H9 (cell line): Measurements from ENCODE around the gene SOHLH1. TPM values are rescaled to one million over a fixed set of nuclear protein-coding genes. Genes with fewer than 3 reads are reported as not detected.

Source experiments
- DNase-seq: peaks from one replicate; pipeline ENCODE4 v3.0.0-alpha.2; 2017
- H2AFZ ChIP-seq: one replicate; pipeline ENCODE4 v1.6.1; 2013; ENCODE audit warnings: mild to moderate bottlenecking, low read length, control low read depth, moderate library complexity
- H2AK5ac ChIP-seq: 2 replicates; pipeline ENCODE4 v1.6.1; 2013; ENCODE audit warnings: low read length, control low read depth, mixed read lengths; ENCODE audit not compliant: insufficient read length
- H2BK120ac ChIP-seq: one replicate; pipeline ENCODE4 v1.6.1; 2013; ENCODE audit warnings: low read depth, mild to moderate bottlenecking, low read length, control low read depth, inconsistent platforms; ENCODE audit not compliant: poor library complexity, severe bottlenecking
- H2BK12ac ChIP-seq: 2 replicates; pipeline ENCODE4 v1.6.1; 2013; ENCODE audit warnings: low read length, control low read depth, mixed read lengths, low read depth; ENCODE audit not compliant: insufficient read length
- H2BK15ac ChIP-seq: 2 replicates; pipeline ENCODE4 v1.6.1; 2013; ENCODE audit warnings: low read depth, low read length, control low read depth
- H2BK20ac ChIP-seq: one replicate; pipeline ENCODE4 v1.6.1; 2013; ENCODE audit warnings: low read depth, mild to moderate bottlenecking, low read length, control low read depth, inconsistent platforms; ENCODE audit not compliant: poor library complexity, severe bottlenecking
- H2BK5ac ChIP-seq: 2 replicates; pipeline ENCODE4 v1.6.1; 2013; ENCODE audit warnings: low read length, control low read depth, mixed read lengths; ENCODE audit not compliant: insufficient read length
- H3K14ac ChIP-seq: 2 replicates; pipeline ENCODE4 v1.6.1; 2013; ENCODE audit warnings: low read length, control low read depth; ENCODE audit not compliant: insufficient read depth
- H3K18ac ChIP-seq: 2 replicates; pipeline ENCODE4 v1.6.1; 2013; ENCODE audit warnings: low read depth, mild to moderate bottlenecking, mixed read lengths, low read length, control low read depth; ENCODE audit not compliant: insufficient read length
- H3K23ac ChIP-seq: 2 replicates; pipeline ENCODE4 v1.6.1; 2013; ENCODE audit warnings: low read length, control low read depth, mixed read lengths, low read depth; ENCODE audit not compliant: insufficient read length
- H3K23me2 ChIP-seq: 2 replicates; pipeline ENCODE4 v1.6.1; 2013; ENCODE audit warnings: low read depth, mild to moderate bottlenecking, mixed read lengths, low read length, control low read depth; ENCODE audit not compliant: insufficient read length, poor library complexity, severe bottlenecking
- H3K27ac ChIP-seq: 2 replicates; pipeline ENCODE4 v1.5.1; 2013; ENCODE audit warnings: low read length, control low read depth, mixed read lengths, low read depth; ENCODE audit not compliant: insufficient read length
- H3K27me3 ChIP-seq: 2 replicates; pipeline ENCODE4 v1.6.1; 2013; ENCODE audit warnings: low read length, control low read depth, inconsistent platforms; ENCODE audit not compliant: insufficient read depth
- H3K4ac ChIP-seq: 2 replicates; pipeline ENCODE4 v1.6.1; 2013; ENCODE audit warnings: low read depth, mild to moderate bottlenecking, control low read depth, inconsistent platforms, low read length, moderate library complexity
- H3K4me1 ChIP-seq: 2 replicates; pipeline ENCODE4 v1.6.1; 2013; ENCODE audit warnings: low read length, control low read depth, inconsistent platforms; ENCODE audit not compliant: insufficient read depth
- H3K4me2 ChIP-seq: 2 replicates; pipeline ENCODE4 v1.6.1; 2013; ENCODE audit warnings: low read length, control low read depth, mixed read lengths; ENCODE audit not compliant: insufficient read length, insufficient read depth
- H3K56ac ChIP-seq: 2 replicates; pipeline ENCODE4 v1.6.1; 2013; ENCODE audit warnings: low read depth, mild to moderate bottlenecking, mixed read lengths, low read length, control low read depth; ENCODE audit not compliant: insufficient read length
- H3K79me1 ChIP-seq: 2 replicates; pipeline ENCODE4 v1.6.1; 2013; ENCODE audit warnings: low read depth, mild to moderate bottlenecking, moderate library complexity, low read length, control low read depth, inconsistent platforms; ENCODE audit not compliant: insufficient read depth, poor library complexity, severe bottlenecking
- H3K79me2 ChIP-seq: 2 replicates; pipeline ENCODE4 v1.6.1; 2013; ENCODE audit warnings: low read length, control low read depth, inconsistent platforms; ENCODE audit not compliant: insufficient read depth
- H3K9ac ChIP-seq: 2 replicates; pipeline ENCODE4 v1.6.1; 2013; ENCODE audit warnings: low read length, control low read depth, mixed read lengths; ENCODE audit not compliant: insufficient read length; ENCODE audit errors: extremely low read depth
- H3K9me3 ChIP-seq: one replicate; pipeline ENCODE4 v1.6.1; 2013; ENCODE audit warnings: low read depth, low read length, inconsistent platforms; ENCODE audit not compliant: control insufficient read depth
- H3T11ph ChIP-seq: one replicate; pipeline ENCODE4 v1.6.1; 2013; ENCODE audit warnings: mild to moderate bottlenecking, low read length, control low read depth, inconsistent platforms
- H4K20me1 ChIP-seq: one replicate; pipeline ENCODE4 v1.6.1; 2013; ENCODE audit not compliant: control insufficient read depth, insufficient read length, insufficient read depth
- H4K5ac ChIP-seq: 2 replicates; pipeline ENCODE4 v1.6.1; 2013; ENCODE audit warnings: low read depth, mild to moderate bottlenecking, mixed read lengths, low read length, control low read depth; ENCODE audit not compliant: insufficient read length
- H4K8ac ChIP-seq: replicated peaks from 2 replicates; pipeline ENCODE4 v1.6.1; 2013; ENCODE audit warnings: low read length, control low read depth, mixed read lengths, low read depth; ENCODE audit not compliant: insufficient read length
- H4K91ac ChIP-seq: 2 replicates; pipeline ENCODE4 v1.6.1; 2013; ENCODE audit warnings: low read depth, mild to moderate bottlenecking, moderate library complexity, mixed read lengths, low read length, control low read depth; ENCODE audit not compliant: insufficient read length
- H3K27ac Mint-ChIP-seq, 3 experiments: 2 replicates in 2 of 3; 3 replicates in 1 of 3; pipeline ENCODE4 v1.8.0; 2020 to 2021; ENCODE audit warnings: mixed read lengths in 3 of 3, mild to moderate bottlenecking in 1 of 3, moderate library complexity in 1 of 3
- H3K27me3 Mint-ChIP-seq: 2 replicates; pipeline ENCODE4 v1.8.0; 2021; ENCODE audit warnings: low read depth, mild to moderate bottlenecking, moderate library complexity, mixed read lengths
- H3K36me3 Mint-ChIP-seq, 3 experiments: 2 replicates in 2 of 3; 3 replicates in 1 of 3; pipeline ENCODE4 v1.8.0; 2020 to 2021; ENCODE audit warnings: low read depth in 3 of 3, mixed read lengths in 3 of 3; ENCODE audit not compliant: insufficient read depth in 1 of 3
- H3K4me1 Mint-ChIP-seq, 2 experiments: 2 replicates each; pipeline ENCODE4 v1.8.0; 2020; ENCODE audit warnings: mixed read lengths in 2 of 2
- H3K4me3 Mint-ChIP-seq, 2 experiments: 2 replicates in 1 of 2; 3 replicates in 1 of 2; pipeline ENCODE4 v1.8.0; 2020 to 2021; ENCODE audit warnings: mild to moderate bottlenecking in 2 of 2, mixed read lengths in 2 of 2, moderate library complexity in 1 of 2
- H3K9me3 Mint-ChIP-seq, 2 experiments: 2 replicates in 1 of 2; 3 replicates in 1 of 2; pipeline ENCODE4 v1.8.0; 2020; ENCODE audit warnings: mild to moderate bottlenecking in 2 of 2, mixed read lengths in 2 of 2, moderate library complexity in 1 of 2
- CTCF ChIP-seq: fragments of 200-600 bp; sonication (generic); conservative IDR thresholded peaks from 3 replicates; pipeline ENCODE4 v1.8.0; 2021; ENCODE audit warnings: antibody characterized with exemption, mild to moderate bottlenecking
- WGBS: extraction: QIAGEN DNeasy Blood & Tissue Kit; methylation state at CpG from one replicate; pipeline ENCODE4 v1.1.7; 2013; ENCODE audit warnings: missing lambda C conversion rate, low lambda C conversion rate, mixed read lengths; ENCODE audit not compliant: insufficient read length; ENCODE audit errors: extremely low coverage; 5-methylcytosine and 5-hydroxymethylcytosine counted together
- total RNA-seq: library from RNA; stranded (reverse); gene quantifications from 2 replicates; pipeline ENCODE4 v1.2.1, GENCODE V29; 2021

The SOHLH1 gene
- total RNA-seq, 1 experiment from 2014 or later = not detected

- no peak for DNase-seq
Observed at GRCh38 chr9:135736272-135736978, 37.1 kb upstream of the SOHLH1 start.

More at GRCh38 chr9:135736272-135736978, 37.1 kb upstream of the SOHLH1 start:
- Histone ChIP-seq H3K23me2 (peaks cover 3% of the 10 kb centered on the region), H3K4me2 (peak overlapping the region; percentile 22), H2BK120ac (no peak overlapping the region), H2AFZ (no peak overlapping the region), H3K23ac (no peak overlapping the region), H3K4me1 (no peaks in the 10 kb centered on the region), H3K14ac (no peak overlapping the region; the same call in 1 of the 2 replicates), H3K56ac (no peak overlapping the region), H3K79me1 (no peaks in the 10 kb centered on the region), H3K18ac (no peak overlapping the region), H2BK20ac (no peak overlapping the region), H4K20me1 (no peaks in the 10 kb centered on the region), H2AK5ac (no peak overlapping the region), H4K91ac (no peak overlapping the region), H2BK15ac (peak overlapping the region; percentile 18; the same call in 1 of the 2 replicates), H2BK12ac (no peak overlapping the region), H2BK5ac (no peak overlapping the region), H3K27me3 (peaks cover 3% of the 10 kb centered on the region; the same call in 1 of the 2 replicates), H3K27ac (no peak overlapping the region), H3K9ac (no peak overlapping the region), H4K5ac (no peak overlapping the region), H3K9me3 (peaks cover 7% of the 10 kb centered on the region), H4K8ac (no peak overlapping the region), H3K4ac (no peak overlapping the region), H3K79me2 (no peaks in the 10 kb centered on the region), H3T11ph (no peak overlapping the region)
- Mint-ChIP-seq H3K4me1 (peaks cover 2 to 10% of the 10 kb centered on the region in 2 experiments; a peak in 3 of 4 replicates), H3K36me3 (peaks cover 0 to 10% (median 5%) of the 10 kb centered on the region in 3 experiments; a peak in 6 of 7 replicates), H3K4me3 (no peak overlapping the region), H3K27ac (no peak overlapping the region), H3K27me3 (peaks cover 29% of the 10 kb centered on the region), H3K9me3 (peaks cover 13 to 15% of the 10 kb centered on the region in 2 experiments)
- no CpG with 5 or more reads among the region's 78 CpGs for WGBS
- TF ChIP-seq CTCF = no peak
